HuH-7.5 (cell line): Measurements from ENCODE around the gene JPH4.

Experiments
- DNase-seq: peaks from one replicate; pipeline ENCODE4 v3.0.0; 2011; ENCODE audit warnings: low spot score

JPH4 gene

DNA sequence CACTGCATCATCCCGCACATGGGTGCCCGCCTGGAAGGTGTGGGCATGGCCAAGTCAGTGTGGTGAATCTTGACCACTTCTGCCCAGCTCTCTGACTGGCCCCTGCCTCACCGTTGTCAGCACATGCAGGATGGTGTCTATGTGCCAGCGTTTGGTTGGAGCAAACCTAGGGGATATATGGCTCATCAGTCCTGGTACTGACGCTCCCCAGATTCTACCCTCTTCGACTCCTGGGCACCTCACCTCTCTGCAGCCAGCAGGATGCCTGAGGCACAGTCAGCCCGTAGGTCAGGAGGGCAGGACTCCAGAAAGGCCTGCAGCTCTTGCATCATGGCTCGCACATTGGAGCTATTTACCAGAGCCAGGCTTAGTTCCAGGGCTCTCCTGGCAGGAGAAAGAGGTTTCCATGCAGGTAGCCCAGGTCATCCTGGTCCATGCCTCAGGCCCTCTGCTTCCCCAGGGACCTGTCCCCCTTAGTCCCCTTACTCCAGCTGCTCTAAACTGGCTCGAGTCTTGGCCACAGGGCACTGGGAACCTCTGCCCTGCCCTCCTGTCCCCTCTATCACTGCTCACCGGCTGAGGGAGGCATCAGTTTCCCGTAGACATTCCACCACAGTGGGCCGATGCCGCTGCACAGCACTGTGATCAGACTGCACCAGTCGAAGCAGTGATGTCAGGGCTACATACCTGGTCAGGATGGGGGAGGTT, 15.0 kb downstream of the JPH4 start:
- DNase-seq = no peak

DNA sequence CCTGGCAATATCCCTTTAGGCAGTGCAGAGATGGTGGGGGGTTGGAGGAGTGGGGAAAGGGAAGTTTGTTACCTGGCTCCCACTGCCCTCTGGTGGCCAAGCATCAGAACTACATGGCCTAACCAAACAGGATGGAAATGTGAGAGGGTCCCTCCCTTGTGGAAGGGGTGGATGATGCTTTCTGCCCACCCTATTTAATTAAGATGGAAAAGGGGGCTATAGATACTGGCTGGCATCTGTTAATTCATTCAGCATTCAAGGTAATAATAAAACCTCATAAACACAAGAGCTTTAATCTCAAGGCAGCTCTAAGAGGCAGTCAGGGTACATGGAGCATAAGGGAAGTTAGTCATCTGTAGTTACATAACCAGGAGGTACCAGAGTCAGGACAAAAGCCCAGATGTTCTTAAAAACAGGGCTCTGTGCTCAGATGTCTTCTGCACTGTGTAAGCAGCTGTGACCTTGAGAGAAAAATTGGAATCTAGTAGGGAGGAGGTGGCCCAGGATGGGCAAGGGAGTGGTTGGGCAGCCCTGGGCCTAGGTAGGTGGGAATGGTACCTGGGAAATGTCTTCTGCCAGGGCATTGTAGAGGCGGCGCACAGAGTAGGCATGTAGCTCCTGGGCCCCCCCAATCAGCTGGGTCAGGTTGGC, 15.6 kb downstream of the JPH4 start:
- peak; percentile 61 for DNase-seq

DNA sequence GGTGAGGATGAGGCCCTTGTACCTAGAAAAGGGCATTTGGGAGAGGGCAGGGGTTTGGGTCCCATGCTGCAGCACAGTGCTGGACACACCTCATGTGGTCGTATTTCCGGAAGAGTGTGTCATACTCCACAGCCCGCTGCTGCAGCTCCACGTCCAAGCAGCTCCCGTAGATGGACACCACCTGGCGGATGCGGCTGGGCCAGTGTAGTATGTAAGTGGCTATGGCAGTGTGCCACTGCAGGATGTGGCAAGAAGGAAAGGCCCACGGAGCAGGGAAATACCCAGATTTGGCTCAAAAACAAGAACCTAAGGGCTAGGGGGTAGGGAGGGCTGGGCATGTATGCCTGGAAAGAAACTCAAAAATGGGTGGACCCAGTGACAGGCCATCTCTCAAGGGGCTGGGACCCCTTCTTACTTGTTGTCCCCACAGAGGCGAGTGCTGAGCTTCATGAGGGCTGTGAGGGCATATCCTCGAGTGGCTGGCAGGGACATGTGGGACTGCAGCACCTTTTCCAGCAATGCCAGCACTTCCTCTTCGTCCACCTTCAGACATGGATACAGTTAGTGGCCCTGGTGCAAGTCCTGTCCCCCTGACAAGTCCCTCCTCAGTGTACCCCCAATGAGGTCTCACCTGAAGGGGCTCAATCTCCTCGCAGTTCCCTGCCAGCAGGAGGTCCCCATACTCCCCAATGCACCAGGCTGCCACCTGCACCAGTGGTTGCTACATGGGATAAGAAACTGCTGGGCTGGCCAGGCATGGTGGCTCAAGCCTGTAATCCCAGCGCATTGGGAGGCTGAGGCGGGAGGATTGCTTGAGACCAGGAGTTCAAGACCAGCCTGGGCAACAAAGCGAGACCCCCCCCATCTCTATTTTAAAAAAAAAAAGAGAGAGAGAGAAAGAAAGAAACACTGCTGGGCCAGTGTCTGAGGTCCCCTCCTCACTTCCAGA, 16.4 kb downstream of the JPH4 start:
- DNase-seq = no peak

DNA sequence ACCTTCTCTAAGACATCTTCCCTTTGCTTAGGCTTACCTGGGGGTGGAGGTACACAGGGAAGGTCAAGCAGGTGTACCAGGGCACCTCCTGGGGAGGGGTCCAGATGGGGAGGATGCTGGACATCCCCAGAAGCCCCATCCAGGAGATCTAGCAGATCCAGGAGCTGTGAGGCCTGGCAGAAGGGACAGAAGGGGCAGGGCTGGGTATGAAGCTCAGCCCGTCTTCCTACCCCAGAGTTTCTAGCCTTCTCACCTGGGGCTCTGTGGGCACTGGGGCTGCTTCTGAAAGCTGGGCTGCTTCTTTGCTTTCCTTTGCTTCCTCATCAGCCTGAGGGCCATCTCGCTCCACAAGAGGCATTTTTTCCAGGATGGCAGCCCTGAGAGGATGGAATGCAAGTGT, 17.3 kb downstream of the JPH4 start:
- no peak for DNase-seq

DNA sequence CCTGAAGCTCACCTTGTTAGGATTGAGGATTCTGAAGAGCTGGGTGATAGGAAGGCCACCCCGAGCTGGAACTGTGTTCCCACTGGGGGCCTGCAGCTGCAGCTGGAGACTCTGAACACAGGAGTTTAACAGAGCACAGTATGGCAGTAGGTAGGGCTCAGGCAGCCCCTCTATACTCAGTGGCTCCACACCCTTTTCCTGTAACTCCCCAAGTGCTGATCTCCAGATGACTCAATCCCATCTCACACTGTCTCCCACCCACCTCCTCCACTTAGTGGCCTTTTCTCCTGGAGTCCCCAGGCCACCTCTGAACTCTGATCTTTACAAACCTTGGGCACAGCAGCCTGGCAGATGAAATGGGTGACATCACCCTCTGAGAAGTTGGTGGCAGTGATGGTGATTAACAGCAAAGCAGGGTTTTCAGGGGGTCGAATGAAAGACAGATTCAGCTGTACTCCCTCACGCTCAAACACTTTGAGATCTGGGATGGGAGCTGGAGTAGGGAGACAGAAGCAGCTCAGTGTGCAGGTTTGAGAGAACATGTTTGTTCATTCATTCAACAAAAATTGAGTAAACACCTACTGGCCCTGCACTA, 18.6 kb downstream of the JPH4 start:
- no peak for DNase-seq

DNA sequence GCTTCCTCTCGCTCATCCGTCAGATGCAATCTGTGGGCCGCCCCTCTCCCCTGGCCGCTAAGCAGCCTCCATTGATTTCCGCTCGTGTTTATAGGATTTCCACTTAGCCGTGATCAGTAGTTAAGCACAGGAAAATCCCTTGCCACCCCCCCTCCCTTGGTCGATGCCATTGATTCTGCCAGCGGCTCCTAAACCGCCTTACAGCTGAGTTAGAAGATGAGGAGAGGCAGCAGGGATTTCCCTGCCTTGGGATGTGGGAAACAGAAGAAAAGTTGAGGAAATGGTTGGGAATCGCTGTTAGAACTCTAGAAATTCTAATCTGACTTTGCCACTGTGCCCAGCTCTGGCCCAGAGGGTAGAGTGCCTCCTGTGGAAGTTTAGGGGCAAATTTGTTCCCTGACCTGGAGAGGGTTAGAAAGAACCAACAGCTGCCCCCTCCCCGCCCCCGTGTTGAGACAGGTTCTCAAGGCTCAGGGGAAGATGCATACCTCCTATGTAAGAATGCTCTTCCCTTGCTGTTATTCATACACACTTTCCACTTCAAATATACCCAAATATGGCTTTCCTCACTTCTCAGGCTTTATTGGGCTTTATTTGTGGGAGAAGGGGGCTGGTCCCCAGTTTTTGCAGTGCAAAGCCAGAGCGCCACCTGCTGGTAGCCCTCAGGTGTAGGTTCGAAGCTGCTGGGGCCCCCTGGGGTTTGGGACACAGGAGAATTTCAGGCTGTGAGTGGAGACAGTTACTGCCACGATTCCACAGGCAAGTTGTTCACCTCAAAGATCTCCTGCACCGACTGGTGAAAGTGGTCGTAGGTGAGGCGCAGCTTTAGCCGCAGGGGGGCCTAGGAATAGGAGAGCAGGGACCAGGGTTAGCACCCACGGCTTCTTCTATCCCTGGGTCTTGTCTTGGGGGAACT, 19.3 kb downstream of the JPH4 start:
- peak; percentile 69 for DNase-seq

DNA sequence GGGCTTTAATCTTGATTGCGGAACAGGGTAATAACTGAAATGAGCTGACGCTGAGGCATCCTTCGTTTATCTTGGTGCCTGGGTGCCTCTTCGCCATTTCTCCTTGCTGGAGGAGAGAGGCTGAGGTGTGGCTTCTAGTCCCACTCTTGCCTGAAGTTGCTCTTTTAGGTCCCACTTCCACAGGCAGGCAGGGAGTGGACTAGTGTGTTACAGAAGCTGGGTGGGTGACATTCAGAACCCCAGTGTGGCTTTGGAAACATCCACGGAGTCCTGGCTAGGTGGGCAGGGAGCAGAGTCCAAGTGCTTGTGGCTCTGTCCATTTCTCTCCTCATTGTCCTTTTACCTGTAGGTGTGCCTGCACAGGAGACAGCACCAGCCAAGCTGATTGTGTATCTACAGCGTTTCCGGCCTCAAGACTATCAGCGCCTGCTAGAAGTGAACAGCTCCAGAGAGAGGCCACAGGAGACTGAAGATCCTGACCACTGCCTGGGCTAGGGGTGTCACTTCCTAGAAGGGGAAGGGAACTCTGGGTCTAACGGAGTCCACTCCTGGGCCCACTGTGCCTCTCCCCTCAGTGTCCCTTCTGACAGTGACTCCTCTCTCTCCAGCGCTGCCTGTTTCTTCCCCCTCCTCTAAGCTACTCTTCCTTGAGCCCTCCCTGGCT, 20.1 kb downstream of the JPH4 start:
- DNase-seq = no peak

DNA sequence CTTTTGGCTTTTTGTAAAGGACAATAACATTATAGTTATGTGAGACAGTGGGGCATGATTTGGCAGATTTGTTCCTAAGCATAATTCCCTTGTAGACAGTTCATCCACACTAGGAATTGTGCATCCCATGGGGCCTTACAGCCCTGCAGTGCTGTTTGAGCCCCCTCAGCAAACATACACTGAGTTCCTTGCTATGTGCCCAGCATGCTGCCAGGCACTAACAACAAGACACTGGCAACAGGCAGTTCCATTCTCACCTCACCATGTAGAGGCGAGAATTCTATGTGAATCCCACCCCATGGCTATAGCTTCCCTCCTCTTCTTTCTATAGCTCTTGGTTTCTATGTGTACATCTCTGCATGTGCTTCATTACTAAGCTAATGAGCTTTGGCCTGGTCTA, 20.6 kb downstream of the JPH4 start:
- no peak for DNase-seq

DNA sequence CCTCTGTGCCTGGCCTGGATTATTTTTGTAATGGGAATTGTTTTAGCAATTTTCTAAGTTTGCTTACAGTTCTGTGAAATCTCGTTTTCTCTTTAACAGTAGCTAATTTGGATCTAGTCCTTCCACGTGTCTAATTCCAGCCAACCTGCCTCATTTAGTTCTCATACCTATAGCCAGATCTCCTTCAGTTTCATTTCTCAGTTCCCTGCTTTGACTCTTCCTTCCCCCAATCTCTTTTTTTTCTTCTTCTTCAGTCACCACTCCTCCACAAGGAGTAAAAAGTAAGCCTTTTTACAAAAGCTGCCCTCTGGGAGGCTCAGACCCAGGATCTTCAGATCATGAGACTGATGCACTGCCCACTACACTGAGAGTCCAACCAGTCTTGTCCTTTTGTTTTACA, 21.1 kb downstream of the JPH4 start:
- DNase-seq = no peak

DNA sequence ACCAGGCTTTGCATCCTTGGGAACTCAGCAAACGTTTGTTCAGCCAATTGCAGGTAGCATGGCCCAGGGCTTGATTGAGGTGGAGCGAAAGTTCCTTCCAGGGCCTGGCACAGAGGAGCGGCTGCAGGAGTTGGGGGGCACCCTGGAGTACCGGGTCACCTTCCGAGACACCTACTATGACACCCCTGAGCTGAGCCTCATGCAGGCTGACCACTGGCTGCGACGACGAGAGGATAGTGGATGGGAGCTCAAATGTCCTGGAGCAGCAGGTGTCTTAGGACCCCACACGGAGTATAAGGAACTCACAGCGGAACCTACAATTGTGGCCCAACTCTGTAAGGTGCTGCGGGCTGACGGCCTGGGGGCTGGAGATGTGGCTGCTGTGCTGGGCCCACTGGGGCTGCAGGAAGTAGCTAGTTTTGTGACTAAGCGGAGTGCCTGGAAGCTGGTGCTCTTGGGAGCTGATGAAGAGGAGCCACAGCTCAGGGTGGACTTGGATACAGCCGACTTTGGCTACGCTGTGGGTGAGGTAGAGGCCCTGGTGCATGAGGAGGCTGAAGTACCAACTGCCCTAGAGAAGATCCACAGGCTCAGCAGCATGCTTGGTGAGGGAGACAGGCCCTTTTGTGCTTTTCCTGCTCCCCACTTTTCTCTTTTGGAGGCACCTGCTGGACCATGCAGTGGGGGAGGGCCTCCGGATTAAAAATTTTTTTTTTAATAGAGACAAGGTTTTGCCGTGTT, 21.7 kb downstream of the JPH4 start:
- DNase-seq = no peak

DNA sequence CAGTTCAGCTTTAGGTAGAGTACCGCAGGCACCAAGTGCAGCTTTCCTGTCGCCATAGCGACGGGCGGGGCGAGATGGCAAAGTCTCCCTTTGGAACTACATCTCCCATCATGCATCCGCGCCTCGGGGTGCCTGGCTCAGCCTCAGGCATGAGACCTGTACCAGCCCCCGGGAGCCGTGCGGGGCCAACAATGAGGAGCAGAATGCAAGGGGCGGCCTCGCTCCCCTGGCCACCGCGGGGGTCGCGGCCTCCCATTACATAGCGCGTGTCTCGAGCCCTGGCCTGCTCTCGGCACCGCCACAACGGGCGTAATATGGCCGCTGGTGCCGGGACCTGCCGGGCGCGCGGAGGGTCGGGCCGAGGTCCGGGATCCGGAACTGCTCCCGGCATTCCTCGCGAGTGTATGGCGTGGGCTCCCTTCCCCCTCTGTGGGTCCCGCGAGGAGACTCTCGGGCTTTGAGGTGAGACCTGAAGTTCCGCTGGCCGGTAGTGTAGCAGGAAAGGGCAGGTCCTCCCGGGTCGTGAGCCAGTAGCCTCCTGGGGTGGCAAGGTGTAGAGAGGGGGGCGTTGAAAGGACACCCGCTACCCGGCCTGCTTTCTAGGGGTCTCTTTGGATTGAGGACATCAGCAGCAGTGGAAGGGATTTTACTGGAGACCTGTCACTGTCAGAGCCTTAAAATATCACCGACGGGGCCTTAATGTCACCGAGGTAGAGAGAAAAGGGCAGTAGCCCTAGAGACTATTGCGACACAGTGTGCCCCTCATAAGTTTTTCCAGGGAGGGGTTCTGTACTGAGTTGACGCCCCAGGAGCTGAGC, 22.5 kb downstream of the JPH4 start, which contains the start of gene THTPA:
THTPA (plus strand) TSS at position 390 of the 818 bp plus-strand sequence. CDS start 487 bp downstream, outside the sequence.
- peak; percentile 95 for DNase-seq

DNA sequence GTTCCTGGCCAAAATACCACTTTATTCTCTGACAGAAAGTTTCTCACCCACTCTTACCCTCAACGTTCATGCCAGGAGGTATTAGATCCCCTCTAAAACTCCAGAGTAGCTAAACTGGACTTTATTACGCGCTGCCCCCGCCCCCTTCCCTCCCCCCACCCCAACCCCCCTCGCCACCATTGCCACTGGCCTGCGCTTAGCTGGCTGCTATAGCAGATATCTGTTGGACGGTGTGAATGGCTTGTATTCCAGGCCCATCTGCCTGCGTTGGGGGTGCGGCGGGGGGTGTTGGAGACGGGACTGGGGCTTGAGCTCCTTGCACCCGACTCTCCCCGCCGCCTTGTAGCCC, 23.1 kb downstream of the JPH4 start:
- DNase-seq = no peak

DNA sequence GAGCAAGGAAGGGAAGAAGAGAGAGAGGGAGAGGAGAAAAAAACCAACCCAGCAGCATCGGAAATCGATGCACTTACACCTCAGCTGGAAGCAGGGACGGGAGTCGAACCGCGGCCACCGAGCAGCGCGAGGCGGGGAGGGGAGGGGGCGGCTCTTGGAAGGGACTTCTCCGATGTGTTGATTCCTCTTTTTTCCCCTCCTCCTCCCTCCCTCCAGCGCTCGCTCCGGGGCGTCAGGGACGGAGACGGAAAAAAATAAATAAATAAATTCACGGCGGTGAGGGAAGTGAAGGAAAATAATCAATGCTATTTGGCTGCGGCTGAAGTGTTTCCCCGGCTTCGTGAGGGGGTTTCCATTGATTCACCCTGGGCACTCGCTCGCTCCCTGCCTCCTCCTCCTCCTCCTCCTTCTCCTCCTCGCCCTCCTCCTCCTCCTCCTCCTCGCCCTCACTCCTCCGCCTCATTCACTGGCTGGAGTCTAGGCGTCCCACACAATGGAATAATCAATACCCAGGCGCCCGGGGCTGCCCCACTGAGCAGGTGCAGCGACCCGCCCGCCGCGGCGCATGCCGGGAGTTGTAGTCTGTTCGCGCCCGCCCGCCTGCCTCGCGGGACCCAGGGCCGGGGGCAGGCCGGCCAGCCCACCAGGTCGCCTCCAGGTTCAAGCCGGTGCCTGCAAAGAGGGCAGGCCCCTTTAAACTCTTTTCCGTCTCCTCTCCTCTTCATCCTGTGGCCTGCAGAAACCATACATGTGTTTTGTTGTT, 27.1 kb downstream of the JPH4 start, which contains the start of gene ZFHX2:
ZFHX2 (minus strand) TSS at position 500 of the 763 bp plus-strand sequence. CDS start 16,440 bp downstream, outside the sequence.
- DNase-seq = peak; percentile 95

DNA sequence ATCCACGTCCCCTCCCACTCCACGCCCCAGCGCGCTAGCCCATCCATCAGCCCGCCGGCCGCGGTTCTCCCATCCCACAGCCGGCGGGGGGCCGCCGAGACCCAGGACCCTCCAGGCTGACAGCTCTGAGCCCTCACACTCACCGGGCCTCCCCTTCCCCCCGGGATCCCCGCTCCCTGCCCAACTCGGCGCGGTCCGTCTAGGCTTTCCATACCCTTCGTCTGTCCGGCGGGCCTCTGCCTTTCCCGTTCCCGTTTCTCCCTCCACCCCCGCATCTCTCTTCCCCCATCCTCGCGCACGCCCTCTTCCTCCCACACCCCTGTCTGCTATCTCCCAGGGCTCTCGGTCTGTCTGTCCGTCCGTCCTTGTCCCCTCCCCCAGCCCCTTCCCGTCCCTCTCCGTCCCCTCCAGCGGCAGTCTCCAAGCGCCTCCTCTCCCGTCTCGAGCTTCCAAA, 27.8 kb downstream of the JPH4 start:
- DNase-seq = no peak

DNA sequence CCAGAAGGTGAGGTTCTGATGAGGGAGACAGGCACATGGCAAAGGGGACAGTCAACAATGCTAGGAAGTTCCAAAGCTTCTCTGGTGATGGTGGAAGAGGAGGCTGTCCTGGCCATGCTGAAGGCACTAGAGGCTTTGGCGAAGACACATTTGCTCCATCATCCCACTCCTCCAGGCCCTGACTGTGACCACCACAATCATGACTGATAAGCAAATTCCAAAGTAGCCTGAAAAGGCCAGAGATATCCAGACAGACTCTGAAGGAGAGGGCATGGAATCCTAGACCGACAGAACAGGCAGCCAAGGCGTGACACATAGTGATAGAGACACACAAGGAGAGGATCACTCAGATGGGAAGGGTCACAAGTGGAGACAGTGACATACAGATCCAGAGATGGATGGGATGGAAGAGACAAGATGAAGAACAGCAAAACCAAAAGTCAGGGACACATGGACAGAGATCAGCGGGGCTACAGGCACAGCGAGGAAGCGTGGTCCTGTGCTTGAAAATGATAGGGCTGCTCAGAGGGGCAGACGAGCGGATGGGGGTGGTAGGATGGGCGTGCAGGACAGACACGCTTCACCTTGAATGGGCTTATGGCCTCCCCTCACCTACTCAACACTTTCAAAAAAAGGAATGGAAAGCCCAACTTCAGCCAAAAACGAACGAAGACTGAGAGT, 28.3 kb downstream of the JPH4 start:
- DNase-seq = no peak

DNA sequence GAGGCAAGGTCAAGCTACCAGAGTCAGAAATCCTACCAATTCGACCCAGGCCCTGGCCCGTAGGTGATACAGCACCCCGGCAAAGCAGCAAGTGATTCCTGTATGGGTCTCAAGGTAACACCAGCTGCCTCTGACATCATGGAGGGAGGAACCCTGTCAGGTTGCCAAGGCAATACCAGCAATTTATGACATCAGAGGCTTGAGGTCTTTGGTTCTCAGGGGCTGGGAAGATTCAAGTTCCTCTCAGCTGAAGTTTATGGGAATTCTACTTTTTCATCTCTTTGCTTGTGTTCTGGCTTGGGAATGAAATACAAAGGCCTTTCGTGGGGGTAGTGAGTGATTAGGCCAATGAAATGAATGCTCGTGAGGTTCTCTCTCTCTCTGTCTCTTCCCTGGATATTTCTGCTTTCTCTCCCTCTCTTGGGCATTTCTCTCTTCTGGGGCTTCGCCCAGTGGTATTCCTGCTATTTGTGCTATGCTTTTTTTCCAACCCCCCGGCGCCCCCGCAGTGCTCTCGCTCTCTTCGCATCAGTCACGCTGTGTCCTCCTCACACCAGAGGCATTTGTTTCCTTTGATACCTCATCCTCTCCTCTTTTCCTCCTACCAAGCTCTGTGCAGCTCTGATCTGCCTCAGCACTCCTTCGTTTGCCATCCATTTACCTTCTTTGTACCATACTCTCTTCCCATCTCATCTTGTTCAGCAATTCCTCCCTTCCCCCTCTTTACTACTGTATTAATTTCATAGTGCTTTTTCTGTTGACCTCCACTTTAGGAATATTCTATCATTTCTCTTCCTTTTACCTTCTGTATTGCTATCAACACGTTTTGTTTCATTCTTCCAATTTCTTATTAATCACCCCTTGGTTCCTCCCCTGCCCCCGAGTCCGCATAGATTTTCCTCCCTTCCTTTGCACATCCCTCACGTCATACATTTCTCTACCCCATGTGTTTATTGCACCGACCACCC, 30.0 kb downstream of the JPH4 start:
- no peak for DNase-seq
